HG02678 (cell line): ENCODE data around the gene OR2AT4.
A peak's percentile ranks its signal among the peaks of the same experiment; 100 is the strongest.
"Not testable (repeated sequence)": the region's sequence is repeated elsewhere in the genome, so short reads cannot be mapped to it uniquely, and the experiment has no call there.

ENCODE experiments used
- ATAC-seq: cut with Tn5 transposase; IDR thresholded peaks from one replicate; pipeline ENCODE4 v1.9.1; 2021; ENCODE audit warnings: mild to moderate bottlenecking, moderate library complexity; ENCODE audit not compliant: unreplicated experiment

The OR2AT4 gene

GRCh38 chr11:75096456-75097172 lies at the start of gene OR2AT4:
TSS of gene OR2AT4 (minus strand) at chr11:75096876.
- no peak for ATAC-seq

- ATAC-seq = no peak
Observed at GRCh38 chr11:75145972-75146519, 49.4 kb upstream of the OR2AT4 start.

GRCh38 chr11:75145196-75145971 lies 48.7 kb upstream of the OR2AT4 start:
- no peak for ATAC-seq

GRCh38 chr11:75144716-75145014 lies 48.0 kb upstream of the OR2AT4 start:
- ATAC-seq = no peak

GRCh38 chr11:75143420-75143731 lies 46.7 kb upstream of the OR2AT4 start:
- ATAC-seq = no peak

GRCh38 chr11:75142714-75143419 lies 46.2 kb upstream of the OR2AT4 start:
- ATAC-seq = peak; percentile 67

- no peak for ATAC-seq
Observed at GRCh38 chr11:75141166-75141565, 44.5 kb upstream of the OR2AT4 start.

- ATAC-seq = no peak
Observed at GRCh38 chr11:75140269-75141138, 43.8 kb upstream of the OR2AT4 start.

- ATAC-seq = no peak
Observed at GRCh38 chr11:75135651-75136050, 39.0 kb upstream of the OR2AT4 start.

- ATAC-seq = no peak
Observed at GRCh38 chr11:75135021-75135650, 38.5 kb upstream of the OR2AT4 start.

- ATAC-seq = no peak
Observed at GRCh38 chr11:75133976-75134375, 37.3 kb upstream of the OR2AT4 start.

- ATAC-seq = no peak
Observed at GRCh38 chr11:75132080-75132479, 35.4 kb upstream of the OR2AT4 start.

GRCh38 chr11:75126564-75126963 lies 29.9 kb upstream of the OR2AT4 start:
- ATAC-seq = no peak

- no peak for ATAC-seq
Observed at GRCh38 chr11:75118577-75118976, 21.9 kb upstream of the OR2AT4 start.

GRCh38 chr11:75114465-75114864 lies 17.8 kb upstream of the OR2AT4 start:
- no peak for ATAC-seq

GRCh38 chr11:75113030-75113429 lies 16.4 kb upstream of the OR2AT4 start:
- no peak for ATAC-seq

- ATAC-seq = no peak
Observed at GRCh38 chr11:75112200-75112599, 15.5 kb upstream of the OR2AT4 start.

- no peak for ATAC-seq
Observed at GRCh38 chr11:75107187-75107586, 10.5 kb upstream of the OR2AT4 start.

- not testable (repeated sequence) for ATAC-seq
Observed at GRCh38 chr11:75105967-75106681, 9.4 kb upstream of the OR2AT4 start.

GRCh38 chr11:75105462-75105925 lies 8.8 kb upstream of the OR2AT4 start:
- no peak for ATAC-seq
